Uterus (tissue), 2 donors: Measurements from ENCODE around the gene CRYBG1.
"Not testable (repeated sequence)": the region's sequence is repeated elsewhere in the genome, so short reads cannot be mapped to it uniquely, and the experiment has no call there.

Experiments
- POLR2A ChIP-seq, 2 donors: fragments of 450-650 bp; IDR thresholded peaks; one replicate each; pipeline ENCODE4 v1.6.1; 2016; ENCODE audit warnings: antibody characterized with exemption in 2 of 2, mild to moderate bottlenecking in 1 of 2, moderate library complexity in 1 of 2
- TF ChIP-seq, protein P1 (sequence below), 4 experiments: fragments of 200-600 bp in 2 of 4; fragments of 450-650 bp in 2 of 4; sonication (generic) in 2 of 4; IDR thresholded peaks; one replicate each; pipeline ENCODE4 v1.5.1; 2016 to 2019; ENCODE audit warnings: antibody characterized with exemption in 4 of 4, mild to moderate bottlenecking in 2 of 4, moderate library complexity in 1 of 4

DNA sequence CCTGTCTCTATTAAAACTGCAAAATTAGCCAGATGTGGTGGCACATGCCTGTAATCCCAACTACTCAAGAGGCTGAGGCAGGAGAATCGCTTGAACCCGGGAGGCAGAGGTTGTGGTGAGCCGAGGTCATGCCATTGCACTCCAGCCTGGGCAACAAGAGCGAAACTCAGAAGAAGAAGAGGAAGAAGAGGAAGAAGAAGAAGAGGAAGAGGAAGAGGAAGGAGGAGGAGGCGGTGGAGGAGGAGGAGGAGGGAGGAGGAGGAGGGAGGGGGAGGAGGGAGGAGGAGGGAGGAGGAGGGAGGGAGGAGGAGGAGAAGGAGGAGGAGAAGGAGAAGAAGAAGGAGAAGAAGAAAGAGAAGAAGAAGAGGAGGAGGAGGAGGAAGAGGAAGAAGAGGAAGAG is 228.4 kb downstream of the CRYBG1 start:
- TF ChIP-seq, protein P1, sequence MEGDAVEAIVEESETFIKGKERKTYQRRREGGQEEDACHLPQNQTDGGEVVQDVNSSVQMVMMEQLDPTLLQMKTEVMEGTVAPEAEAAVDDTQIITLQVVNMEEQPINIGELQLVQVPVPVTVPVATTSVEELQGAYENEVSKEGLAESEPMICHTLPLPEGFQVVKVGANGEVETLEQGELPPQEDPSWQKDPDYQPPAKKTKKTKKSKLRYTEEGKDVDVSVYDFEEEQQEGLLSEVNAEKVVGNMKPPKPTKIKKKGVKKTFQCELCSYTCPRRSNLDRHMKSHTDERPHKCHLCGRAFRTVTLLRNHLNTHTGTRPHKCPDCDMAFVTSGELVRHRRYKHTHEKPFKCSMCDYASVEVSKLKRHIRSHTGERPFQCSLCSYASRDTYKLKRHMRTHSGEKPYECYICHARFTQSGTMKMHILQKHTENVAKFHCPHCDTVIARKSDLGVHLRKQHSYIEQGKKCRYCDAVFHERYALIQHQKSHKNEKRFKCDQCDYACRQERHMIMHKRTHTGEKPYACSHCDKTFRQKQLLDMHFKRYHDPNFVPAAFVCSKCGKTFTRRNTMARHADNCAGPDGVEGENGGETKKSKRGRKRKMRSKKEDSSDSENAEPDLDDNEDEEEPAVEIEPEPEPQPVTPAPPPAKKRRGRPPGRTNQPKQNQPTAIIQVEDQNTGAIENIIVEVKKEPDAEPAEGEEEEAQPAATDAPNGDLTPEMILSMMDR (IDR thresholded peaks at IDR 0.05): not testable (repeated sequence)
- not testable (repeated sequence) for TF ChIP-seq POLR2A (IDR thresholded peaks at IDR 0.05)
